ENCODE results near the gene AP1G2.
"Not testable (repeated sequence)": the region's sequence is repeated elsewhere in the genome, so short reads cannot be mapped to it uniquely, and the experiment has no call there.

The AP1G2 gene

GRCh38 chr14:23567186-23568020, at the start of gene AP1G2:
AP1G2 (minus strand) TSS chr14:23567791; CDS start chr14:23567314, 477 bp downstream.
- DNase-seq, result peak; percentile 96

GRCh38 chr14:23615856-23616255, 48.3 kb upstream of the AP1G2 start:
- DNase-seq, result no peak

- DNase-seq, result no peak
Measured at GRCh38 chr14:23614395-23614828, 46.8 kb upstream of the AP1G2 start.

- no peak for DNase-seq
Measured at GRCh38 chr14:23613242-23614070, 45.9 kb upstream of the AP1G2 start.

- DNase-seq, result no peak
Measured at GRCh38 chr14:23612802-23613201, 45.2 kb upstream of the AP1G2 start.

- peak; percentile 60 for DNase-seq
Measured at GRCh38 chr14:23612354-23612732, 44.8 kb upstream of the AP1G2 start.

- no peak for DNase-seq
Measured at GRCh38 chr14:23610815-23611289, 43.3 kb upstream of the AP1G2 start.

GRCh38 chr14:23610090-23610814, 42.7 kb upstream of the AP1G2 start:
- no peak for DNase-seq

- not testable (repeated sequence) for DNase-seq
Measured at GRCh38 chr14:23609411-23610089, 42.0 kb upstream of the AP1G2 start.

GRCh38 chr14:23609001-23609400, 41.4 kb upstream of the AP1G2 start:
- DNase-seq, result no peak

- no peak for DNase-seq
Measured at GRCh38 chr14:23608454-23608853, 40.9 kb upstream of the AP1G2 start.

- DNase-seq, result no peak
Measured at GRCh38 chr14:23605931-23606585, 38.5 kb upstream of the AP1G2 start.

GRCh38 chr14:23604675-23605170, 37.1 kb upstream of the AP1G2 start:
- DNase-seq, result no peak

- no peak for DNase-seq
Measured at GRCh38 chr14:23604148-23604547, 36.6 kb upstream of the AP1G2 start.

GRCh38 chr14:23603103-23603502, 35.5 kb upstream of the AP1G2 start:
- DNase-seq, result no peak

- no peak for DNase-seq
Measured at GRCh38 chr14:23602181-23603095, 34.8 kb upstream of the AP1G2 start.

GRCh38 chr14:23601845-23602180, 34.2 kb upstream of the AP1G2 start:
- DNase-seq, result peak; percentile 13

GRCh38 chr14:23601424-23601823, 33.8 kb upstream of the AP1G2 start:
- DNase-seq, result no peak

GRCh38 chr14:23600806-23601205, 33.2 kb upstream of the AP1G2 start:
- no peak for DNase-seq

GRCh38 chr14:23600322-23600707, 32.7 kb upstream of the AP1G2 start:
- DNase-seq, result no peak

- not testable (repeated sequence) for DNase-seq
Measured at GRCh38 chr14:23594191-23594590, 26.6 kb upstream of the AP1G2 start.
